Effector memory CD8-positive, alpha-beta T cell (primary cell): ENCODE results near the gene UTP18.
"Not testable (repeated sequence)": the region's sequence is repeated elsewhere in the genome, so short reads cannot be mapped to it uniquely, and the experiment has no call there.

Source experiments
- ATAC-seq: fragments of 150-1000 bp; cut with Tn5 transposase; replicated peaks from 2 replicates; pipeline ENCODE4 v1.10.0; 2021; ENCODE audit warnings: mild to moderate bottlenecking, moderate library complexity
- DNase-seq, 3 experiments: peaks; one replicate each; pipeline ENCODE4 v3.0.0; 2021
- H3K27ac Mint-ChIP-seq, 2 donors: one replicate each; pipeline ENCODE4 v1.8.0; 2022; ENCODE audit warnings: mild to moderate bottlenecking in 2 of 2, mixed read lengths in 2 of 2, moderate library complexity in 2 of 2
- H3K27me3 Mint-ChIP-seq, 2 donors: one replicate each; pipeline ENCODE4 v1.8.0; 2022; ENCODE audit warnings: mixed read lengths in 2 of 2
- H3K36me3 Mint-ChIP-seq: one replicate; pipeline ENCODE4 v1.8.0; 2022; ENCODE audit warnings: mild to moderate bottlenecking, moderate library complexity, mixed read lengths; ENCODE audit not compliant: insufficient read depth
- H3K4me1 Mint-ChIP-seq, 2 donors: one replicate each; pipeline ENCODE4 v1.8.0; 2022; ENCODE audit warnings: low read depth in 2 of 2, mixed read lengths in 2 of 2
- H3K4me3 Mint-ChIP-seq, 2 donors: one replicate each; pipeline ENCODE4 v1.8.0; 2022; ENCODE audit warnings: mild to moderate bottlenecking in 2 of 2, mixed read lengths in 2 of 2, moderate library complexity in 2 of 2
- H3K9me3 Mint-ChIP-seq, 2 donors: one replicate each; pipeline ENCODE4 v1.8.0; 2022; ENCODE audit warnings: mixed read lengths in 2 of 2
- total RNA-seq, 9 experiments: gene quantifications; one replicate each; lab custom pipeline; 2026; lab: John Stamatoyannopoulos, UW

The UTP18 gene
- 46.9 to 133 (median 94.4) reads per million in 9 experiments for total RNA-seq

- peaks cover 57% of the 10 kb centered on the region for H3K36me3 Mint-ChIP-seq
- peak; percentile 81 for ATAC-seq
- H3K27ac Mint-ChIP-seq = peak within 1 kb of the TSS; percentile 96 to 98
- peak; percentile 91 to 92 (median 92) for DNase-seq
- H3K4me3 Mint-ChIP-seq = peak within 1 kb of the TSS; percentile 82 to 88
- no peaks in the 10 kb centered on the region for H3K27me3 Mint-ChIP-seq
- H3K9me3 Mint-ChIP-seq = no peaks in the 10 kb centered on the region
- H3K4me1 Mint-ChIP-seq = peaks cover 30 to 60% of the 10 kb centered on the region in 2 donors
These were observed at the start of gene UTP18 for GRCh38 chr17:51260237-51261023. Gene UTP18, plus strand, starts transcription at chr17:51260546. Its CDS starts 39 bp downstream, at chr17:51260585.

- no peaks in the 10 kb centered on the region for H3K27me3 Mint-ChIP-seq
- ATAC-seq (no peak), DNase-seq (no peak)
- peaks cover 0 to 4% of the 10 kb centered on the region in 2 donors for H3K4me1 Mint-ChIP-seq
- no peaks in the 10 kb centered on the region for H3K9me3 Mint-ChIP-seq
- H3K36me3 Mint-ChIP-seq = peaks cover 60% of the 10 kb centered on the region
- H3K4me3 Mint-ChIP-seq = no peak overlapping the region
- peak overlapping the region in 1 of 2 donors; percentile 22 for H3K27ac Mint-ChIP-seq
These were observed 45.4 kb upstream of the UTP18 start for GRCh38 chr17:51214920-51215319.

- DNase-seq (no peak), ATAC-seq (no peak)
- Mint-ChIP-seq H3K27me3 (no peaks in the 10 kb centered on the region), H3K4me1 (peaks cover 0 to 4% of the 10 kb centered on the region in 2 donors), H3K4me3 (no peak overlapping the region), H3K36me3 (peaks cover 58% of the 10 kb centered on the region), H3K27ac (peak overlapping the region in 1 of 2 donors; percentile 62), H3K9me3 (no peaks in the 10 kb centered on the region)
These were observed 42.4 kb upstream of the UTP18 start for GRCh38 chr17:51217946-51218345.

- H3K36me3 Mint-ChIP-seq = peaks cover 63% of the 10 kb centered on the region
- ATAC-seq = no peak
These were observed 39.0 kb upstream of the UTP18 start for GRCh38 chr17:51221322-51221721.

GRCh38 chr17:51224402-51225262 lies 35.7 kb upstream of the UTP18 start:
- H3K36me3 Mint-ChIP-seq = peaks cover 46% of the 10 kb centered on the region
- H3K4me1 Mint-ChIP-seq = peaks cover 5 to 8% of the 10 kb centered on the region in 2 donors
- no peak overlapping the region for H3K4me3 Mint-ChIP-seq
- ATAC-seq (no peak), DNase-seq (no peak)
- H3K9me3 Mint-ChIP-seq = no peaks in the 10 kb centered on the region
- H3K27me3 Mint-ChIP-seq = no peaks in the 10 kb centered on the region
- H3K27ac Mint-ChIP-seq = peak overlapping the region in 1 of 2 donors; percentile 46

More at GRCh38 chr17:51221322-51221721, 39.0 kb upstream of the UTP18 start:
- no peak for DNase-seq
- Mint-ChIP-seq H3K27ac (peak overlapping the region in 1 of 2 donors; percentile 67), H3K27me3 (no peaks in the 10 kb centered on the region), H3K9me3 (no peaks in the 10 kb centered on the region), H3K4me1 (peaks cover 4 to 9% of the 10 kb centered on the region in 2 donors), H3K4me3 (no peak overlapping the region)

GRCh38 chr17:51225523-51225922 lies 34.8 kb upstream of the UTP18 start:
- H3K9me3 Mint-ChIP-seq, H3K4me3 Mint-ChIP-seq, H3K27ac Mint-ChIP-seq, H3K27me3 Mint-ChIP-seq, ATAC-seq, DNase-seq: not testable (repeated sequence)
- Mint-ChIP-seq H3K4me1 (peaks cover 13 to 14% of the 10 kb centered on the region in 2 donors), H3K36me3 (peaks cover 39% of the 10 kb centered on the region)

GRCh38 chr17:51228161-51228560 lies 32.2 kb upstream of the UTP18 start:
- no peaks in the 10 kb centered on the region for H3K27me3 Mint-ChIP-seq
- DNase-seq = no peak
- H3K9me3 Mint-ChIP-seq = no peaks in the 10 kb centered on the region
- no peak overlapping the region for H3K4me3 Mint-ChIP-seq
- H3K27ac Mint-ChIP-seq = no peak overlapping the region
- peaks cover 18 to 23% of the 10 kb centered on the region in 2 donors for H3K4me1 Mint-ChIP-seq
- peaks cover 19% of the 10 kb centered on the region for H3K36me3 Mint-ChIP-seq
- no peak for ATAC-seq

GRCh38 chr17:51229889-51230288 lies 30.5 kb upstream of the UTP18 start:
- Mint-ChIP-seq H3K27me3 (no peaks in the 10 kb centered on the region), H3K4me1 (peaks cover 19 to 33% of the 10 kb centered on the region in 2 donors), H3K4me3 (no peak overlapping the region), H3K36me3 (peaks cover 5% of the 10 kb centered on the region), H3K27ac (peak overlapping the region; percentile 10 to 24), H3K9me3 (no peaks in the 10 kb centered on the region)
- DNase-seq = no peak
- no peak for ATAC-seq

GRCh38 chr17:51230306-51230705 lies 30.0 kb upstream of the UTP18 start:
- Mint-ChIP-seq H3K4me3 (no peak overlapping the region), H3K4me1 (peaks cover 17 to 32% of the 10 kb centered on the region in 2 donors), H3K9me3 (no peaks in the 10 kb centered on the region), H3K27ac (peak overlapping the region; percentile 10 to 24), H3K36me3 (peaks cover under 1% of the 10 kb centered on the region), H3K27me3 (no peaks in the 10 kb centered on the region)
- no peak for ATAC-seq
- DNase-seq = no peak

GRCh38 chr17:51231999-51232398 lies 28.3 kb upstream of the UTP18 start:
- Mint-ChIP-seq H3K36me3 (no peaks in the 10 kb centered on the region), H3K4me1 (peaks cover 18 to 37% of the 10 kb centered on the region in 2 donors), H3K9me3 (no peaks in the 10 kb centered on the region), H3K4me3 (no peak overlapping the region), H3K27ac (no peak overlapping the region), H3K27me3 (no peaks in the 10 kb centered on the region)
- ATAC-seq (no peak), DNase-seq (no peak)

- Mint-ChIP-seq H3K9me3 (no peaks in the 10 kb centered on the region), H3K4me3 (no peak overlapping the region), H3K27ac (no peak overlapping the region), H3K36me3 (no peaks in the 10 kb centered on the region), H3K27me3 (no peaks in the 10 kb centered on the region), H3K4me1 (peaks cover 23 to 56% of the 10 kb centered on the region in 2 donors)
- no peak for ATAC-seq
- no peak for DNase-seq
These were observed 26.2 kb upstream of the UTP18 start for GRCh38 chr17:51234162-51234561.

- H3K9me3 Mint-ChIP-seq = no peaks in the 10 kb centered on the region
- peak; percentile 35 for ATAC-seq
- no peaks in the 10 kb centered on the region for H3K27me3 Mint-ChIP-seq
These were observed 22.0 kb upstream of the UTP18 start for GRCh38 chr17:51238255-51238887.

GRCh38 chr17:51240275-51240674 lies 20.1 kb upstream of the UTP18 start:
- no peaks in the 10 kb centered on the region for H3K9me3 Mint-ChIP-seq
- H3K27me3 Mint-ChIP-seq = no peaks in the 10 kb centered on the region

More at GRCh38 chr17:51238255-51238887, 22.0 kb upstream of the UTP18 start:
- no peaks in the 10 kb centered on the region for H3K36me3 Mint-ChIP-seq
- no peak overlapping the region for H3K4me3 Mint-ChIP-seq
- no peak for DNase-seq
- peak overlapping the region; percentile 49 to 68 for H3K27ac Mint-ChIP-seq
- peaks cover 19 to 60% of the 10 kb centered on the region in 2 donors for H3K4me1 Mint-ChIP-seq

More at GRCh38 chr17:51240275-51240674, 20.1 kb upstream of the UTP18 start:
- no peak overlapping the region for H3K4me3 Mint-ChIP-seq
- peaks cover 3% of the 10 kb centered on the region for H3K36me3 Mint-ChIP-seq
- no peak for ATAC-seq
- H3K27ac Mint-ChIP-seq = no peak overlapping the region
- DNase-seq = no peak
- H3K4me1 Mint-ChIP-seq = peaks cover 32 to 60% of the 10 kb centered on the region in 2 donors
